Peyer's patch (tissue), 4 donors: ENCODE results near the gene DNAL1. TPM values are rescaled to one million over a fixed set of nuclear protein-coding genes. Genes with fewer than 3 reads are reported as not detected.
A peak's percentile ranks its signal among the peaks of the same experiment; 100 is the strongest.
"Not testable (repeated sequence)": the region's sequence is repeated elsewhere in the genome, so short reads cannot be mapped to it uniquely, and the experiment has no call there.

Source experiments
- DNase-seq, 3 donors: peaks; one replicate each; pipeline ENCODE4 v3.0.0-alpha.2; 2017 to 2019
- H3K27ac ChIP-seq, 4 donors: fragments of 200-600 bp; sonication (generic); one replicate each; pipeline ENCODE4 v1.5.1; 2016 to 2019
- H3K27me3 ChIP-seq, 2 donors: fragments of 200-600 bp; sonication (generic); one replicate each; pipeline ENCODE4 v1.5.1; 2019
- H3K36me3 ChIP-seq, 3 donors: fragments of 200-600 bp; sonication (generic); one replicate each; pipeline ENCODE4 v1.5.1; 2016 to 2019
- H3K4me1 ChIP-seq, 4 donors: fragments of 200-600 bp; sonication (generic); one replicate each; pipeline ENCODE4 v1.5.1; 2016 to 2019
- H3K4me3 ChIP-seq, 4 donors: fragments of 200-600 bp; sonication (generic); 1 replicate in 3 of 4; 2 replicates in 1 of 4; pipeline ENCODE4 v1.5.1; 2016 to 2019; ENCODE audit warnings: mild to moderate bottlenecking in 1 of 4
- H3K9me3 ChIP-seq, 4 donors: fragments of 200-600 bp; sonication (generic); one replicate each; pipeline ENCODE4 v1.5.1; 2016 to 2019; ENCODE audit warnings: mild to moderate bottlenecking in 1 of 4
- POLR2A ChIP-seq, 2 donors: fragments of 450-650 bp; IDR thresholded peaks; one replicate each; pipeline ENCODE4 v1.5.1; 2017; ENCODE audit warnings: antibody characterized with exemption in 2 of 2, mild to moderate bottlenecking in 2 of 2, moderate library complexity in 2 of 2
- total RNA-seq, 4 donors: library from RNA; depleted of rRNA; stranded (reverse); fragments of >200 nt; gene quantifications; one replicate each; pipeline ENCODE4 v1.1.0, GENCODE V29; 2016
- TF ChIP-seq, protein P1 (sequence below), 6 experiments: fragments of 450-650 bp in 4 of 6; fragments of 200-600 bp in 2 of 6; sonication (generic) in 1 of 6; IDR thresholded peaks; one replicate each; pipeline ENCODE4 v1.5.1; 2017 to 2019; ENCODE audit warnings: antibody characterized with exemption in 6 of 6, mild to moderate bottlenecking in 3 of 6, moderate library complexity in 1 of 6

Gene DNAL1
- total RNA-seq, 4 donors from 2014 or later: 1.7 to 7.6 (median 4.6) TPM

GRCh38 chr14:73700325-73700724 is 55.5 kb downstream of the DNAL1 start:
- H3K27me3 ChIP-seq: no peaks in the 10 kb centered on the region
- no peak for DNase-seq
- no peak overlapping the region for H3K27ac ChIP-seq
- no peaks in the 10 kb centered on the region for H3K36me3 ChIP-seq
- no peak overlapping the region for H3K4me3 ChIP-seq
- TF ChIP-seq, protein P1, sequence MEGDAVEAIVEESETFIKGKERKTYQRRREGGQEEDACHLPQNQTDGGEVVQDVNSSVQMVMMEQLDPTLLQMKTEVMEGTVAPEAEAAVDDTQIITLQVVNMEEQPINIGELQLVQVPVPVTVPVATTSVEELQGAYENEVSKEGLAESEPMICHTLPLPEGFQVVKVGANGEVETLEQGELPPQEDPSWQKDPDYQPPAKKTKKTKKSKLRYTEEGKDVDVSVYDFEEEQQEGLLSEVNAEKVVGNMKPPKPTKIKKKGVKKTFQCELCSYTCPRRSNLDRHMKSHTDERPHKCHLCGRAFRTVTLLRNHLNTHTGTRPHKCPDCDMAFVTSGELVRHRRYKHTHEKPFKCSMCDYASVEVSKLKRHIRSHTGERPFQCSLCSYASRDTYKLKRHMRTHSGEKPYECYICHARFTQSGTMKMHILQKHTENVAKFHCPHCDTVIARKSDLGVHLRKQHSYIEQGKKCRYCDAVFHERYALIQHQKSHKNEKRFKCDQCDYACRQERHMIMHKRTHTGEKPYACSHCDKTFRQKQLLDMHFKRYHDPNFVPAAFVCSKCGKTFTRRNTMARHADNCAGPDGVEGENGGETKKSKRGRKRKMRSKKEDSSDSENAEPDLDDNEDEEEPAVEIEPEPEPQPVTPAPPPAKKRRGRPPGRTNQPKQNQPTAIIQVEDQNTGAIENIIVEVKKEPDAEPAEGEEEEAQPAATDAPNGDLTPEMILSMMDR (IDR thresholded peaks at IDR 0.05): no peak
- H3K9me3 ChIP-seq: no peaks in the 10 kb centered on the region
- H3K4me1 ChIP-seq: no peaks in the 10 kb centered on the region

DNA sequence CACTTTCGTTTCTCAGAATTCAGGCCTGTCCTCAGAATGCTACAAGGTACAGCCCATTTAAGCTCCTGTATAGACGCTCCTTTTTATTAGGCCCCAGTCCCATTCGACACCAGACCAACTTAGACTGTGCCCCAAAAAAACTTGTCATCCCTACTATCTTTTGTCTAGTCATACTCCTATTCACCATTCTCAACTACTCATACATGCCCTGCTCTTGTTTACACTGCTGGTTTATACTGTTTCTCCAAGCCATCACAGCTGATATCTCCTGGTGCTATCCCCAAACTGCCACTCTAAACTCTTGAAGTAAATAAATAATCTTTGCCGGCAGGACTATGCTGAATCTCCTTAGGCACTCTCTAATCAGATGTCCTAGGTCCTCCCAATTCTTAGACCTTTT is 63.3 kb downstream of the DNAL1 start:
- not testable (repeated sequence) for H3K27me3 ChIP-seq, H3K36me3 ChIP-seq, H3K27ac ChIP-seq, H3K4me1 ChIP-seq, DNase-seq, H3K4me3 ChIP-seq, H3K9me3 ChIP-seq

DNA sequence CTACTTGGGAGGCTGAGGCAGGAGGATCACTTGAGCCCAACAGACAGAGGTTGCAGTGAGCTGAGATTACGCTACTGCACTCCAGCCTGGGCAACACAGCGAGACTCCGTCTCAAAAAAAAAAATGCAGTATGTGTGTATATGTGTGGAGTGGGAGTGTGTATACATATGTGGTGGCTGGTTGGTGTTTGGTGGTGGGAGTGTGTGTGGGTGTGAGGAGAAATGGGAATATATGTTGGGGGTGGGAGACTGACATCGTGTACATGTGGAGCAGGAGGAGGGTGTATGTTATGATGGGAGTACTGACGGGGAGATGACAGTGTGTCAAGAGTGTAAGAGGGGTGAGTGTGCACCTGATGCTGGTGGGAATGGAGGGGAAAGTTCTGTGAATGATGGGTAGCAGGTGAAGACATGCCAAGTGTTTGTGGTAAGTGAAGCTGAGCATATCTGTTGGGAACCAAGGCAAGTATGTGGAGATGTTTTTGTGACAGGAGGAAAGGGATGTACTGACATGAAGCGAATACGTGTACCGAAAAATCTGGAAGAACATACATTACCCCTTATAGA is 65.2 kb downstream of the DNAL1 start:
- TF ChIP-seq, protein P1 (IDR thresholded peaks at IDR 0.05): no peak
- TF ChIP-seq POLR2A (IDR thresholded peaks at IDR 0.05): no peak

DNA sequence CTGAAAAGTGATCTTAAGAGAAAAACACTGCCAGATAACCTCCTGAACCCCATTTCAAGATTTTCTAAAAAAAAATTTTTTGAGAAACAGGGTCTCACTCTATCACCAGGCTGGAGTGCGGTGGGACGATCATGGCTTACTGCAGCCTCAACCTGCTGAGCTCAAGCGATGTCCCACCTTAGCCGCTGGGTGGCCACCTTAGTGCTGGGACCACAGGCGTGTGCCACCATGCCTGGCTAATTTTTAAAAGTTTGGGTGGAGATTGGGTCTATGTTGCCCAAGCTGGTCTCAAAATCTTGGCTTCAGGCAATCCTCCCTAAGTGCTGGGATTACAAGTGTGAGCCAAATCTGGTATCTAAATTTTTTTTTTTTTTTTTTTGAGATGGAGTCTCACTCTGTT is 66.0 kb downstream of the DNAL1 start:
- no peak overlapping the region for H3K27ac ChIP-seq
- no peak for DNase-seq
- H3K4me1 ChIP-seq: peaks cover 3 to 12% (median 7%) of the 10 kb centered on the region in 4 donors
- no peak overlapping the region for H3K4me3 ChIP-seq
- no peaks in the 10 kb centered on the region for H3K36me3 ChIP-seq
- no peaks in the 10 kb centered on the region for H3K27me3 ChIP-seq
- no peaks in the 10 kb centered on the region for H3K9me3 ChIP-seq
- no peak for TF ChIP-seq POLR2A (IDR thresholded peaks at IDR 0.05)
- TF ChIP-seq, protein P1 (IDR thresholded peaks at IDR 0.05): no peak

More for the DNA sequence above, 65.2 kb downstream of the DNAL1 start:
- DNase-seq: no peak
- Histone ChIP-seq H3K27ac (no peak overlapping the region), H3K36me3 (no peaks in the 10 kb centered on the region), H3K9me3 (no peaks in the 10 kb centered on the region), H3K4me1 (peaks cover 3 to 12% (median 7%) of the 10 kb centered on the region in 4 donors), H3K4me3 (no peak overlapping the region), H3K27me3 (no peaks in the 10 kb centered on the region)

DNA sequence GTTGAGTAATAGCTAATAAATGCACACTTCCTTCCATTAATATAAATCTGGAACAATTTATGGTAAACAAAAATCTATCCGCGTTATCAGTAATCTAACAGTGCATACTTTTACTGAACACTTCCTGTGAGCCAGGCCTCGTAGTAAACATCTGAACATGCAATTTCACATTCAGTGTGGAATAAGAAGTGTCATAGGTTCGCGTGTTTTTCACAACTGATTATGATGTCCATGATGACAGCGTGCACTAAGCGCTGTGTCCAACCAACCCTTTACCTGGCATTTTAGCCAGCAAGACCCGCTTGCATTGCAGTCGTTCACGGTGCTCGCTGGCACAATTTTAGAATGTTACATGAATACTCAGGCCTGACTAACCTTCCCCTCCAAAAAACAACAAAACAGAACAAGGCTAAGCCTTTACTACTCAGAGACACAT is 67.3 kb downstream of the DNAL1 start:
- H3K9me3 ChIP-seq: no peaks in the 10 kb centered on the region
- H3K4me1 ChIP-seq: peaks cover 3 to 12% (median 7%) of the 10 kb centered on the region in 4 donors
- peaks cover 0 to 4% (median 0%) of the 10 kb centered on the region in 3 donors for H3K36me3 ChIP-seq
- DNase-seq: no peak
- TF ChIP-seq POLR2A (IDR thresholded peaks at IDR 0.05): no peak
- TF ChIP-seq, protein P1 (IDR thresholded peaks at IDR 0.05): no peak
- H3K4me3 ChIP-seq: peak overlapping the region; percentile 73 to 86 (median 81)
- peak overlapping the region; percentile 78 to 88 (median 82) for H3K27ac ChIP-seq
- H3K27me3 ChIP-seq: no peaks in the 10 kb centered on the region

- Histone ChIP-seq H3K4me3 (peak overlapping the region; percentile 73 to 86 (median 81)), H3K27me3 (no peaks in the 10 kb centered on the region), H3K27ac (peak overlapping the region; percentile 78 to 88 (median 82)), H3K4me1 (peaks cover 3 to 12% (median 7%) of the 10 kb centered on the region in 4 donors), H3K9me3 (no peaks in the 10 kb centered on the region), H3K36me3 (peaks cover 0 to 8% (median 0%) of the 10 kb centered on the region in 3 donors)
- no peak for DNase-seq
- TF ChIP-seq POLR2A (IDR thresholded peaks at IDR 0.05): no peak
- TF ChIP-seq, protein P1 (IDR thresholded peaks at IDR 0.05): no peak
Measured at GRCh38 chr14:73712540-73713180, 67.9 kb downstream of the DNAL1 start.
